Activated naive CD8-positive, alpha-beta T cell treated with anti-CD3 and anti-CD28 coated beads for 36 hours (primary cell): ENCODE measurements around the gene CCBE1. TPM values are rescaled to one million over a fixed set of nuclear protein-coding genes. Genes with fewer than 3 reads are reported as not detected.

ENCODE experiments used
- DNase-seq: peaks from one replicate; pipeline ENCODE4 v3.0.0; 2021
- H3K27ac Mint-ChIP-seq: one replicate; pipeline ENCODE4 v1.8.0; 2022; ENCODE audit warnings: mild to moderate bottlenecking, moderate library complexity, mixed read lengths
- H3K27me3 Mint-ChIP-seq: one replicate; pipeline ENCODE4 v1.8.0; 2022; ENCODE audit warnings: mild to moderate bottlenecking, mixed read lengths
- H3K36me3 Mint-ChIP-seq: one replicate; pipeline ENCODE4 v1.8.0; 2021; ENCODE audit warnings: mild to moderate bottlenecking, mixed read lengths
- H3K4me1 Mint-ChIP-seq: one replicate; pipeline ENCODE4 v1.8.0; 2021; ENCODE audit warnings: mixed read lengths
- H3K4me3 Mint-ChIP-seq: one replicate; pipeline ENCODE4 v1.8.0; 2022; ENCODE audit warnings: mild to moderate bottlenecking, moderate library complexity, mixed read lengths
- H3K9me3 Mint-ChIP-seq: one replicate; pipeline ENCODE4 v1.8.0; 2022; ENCODE audit warnings: mixed read lengths
- total RNA-seq, 2 experiments: library from RNA; stranded (reverse); gene quantifications; one replicate each; pipeline ENCODE4 v1.2.3, GENCODE V29; 2021

CCBE1 gene
- total RNA-seq, 2 experiments from 2014 or later: not detected

- H3K27me3 Mint-ChIP-seq: peaks cover 4% of the 10 kb centered on the region
- H3K27ac Mint-ChIP-seq: no peak overlapping the region
Observed at GRCh38 chr18:59387687-59388565, 309.3 kb downstream of the CCBE1 start.

DNA sequence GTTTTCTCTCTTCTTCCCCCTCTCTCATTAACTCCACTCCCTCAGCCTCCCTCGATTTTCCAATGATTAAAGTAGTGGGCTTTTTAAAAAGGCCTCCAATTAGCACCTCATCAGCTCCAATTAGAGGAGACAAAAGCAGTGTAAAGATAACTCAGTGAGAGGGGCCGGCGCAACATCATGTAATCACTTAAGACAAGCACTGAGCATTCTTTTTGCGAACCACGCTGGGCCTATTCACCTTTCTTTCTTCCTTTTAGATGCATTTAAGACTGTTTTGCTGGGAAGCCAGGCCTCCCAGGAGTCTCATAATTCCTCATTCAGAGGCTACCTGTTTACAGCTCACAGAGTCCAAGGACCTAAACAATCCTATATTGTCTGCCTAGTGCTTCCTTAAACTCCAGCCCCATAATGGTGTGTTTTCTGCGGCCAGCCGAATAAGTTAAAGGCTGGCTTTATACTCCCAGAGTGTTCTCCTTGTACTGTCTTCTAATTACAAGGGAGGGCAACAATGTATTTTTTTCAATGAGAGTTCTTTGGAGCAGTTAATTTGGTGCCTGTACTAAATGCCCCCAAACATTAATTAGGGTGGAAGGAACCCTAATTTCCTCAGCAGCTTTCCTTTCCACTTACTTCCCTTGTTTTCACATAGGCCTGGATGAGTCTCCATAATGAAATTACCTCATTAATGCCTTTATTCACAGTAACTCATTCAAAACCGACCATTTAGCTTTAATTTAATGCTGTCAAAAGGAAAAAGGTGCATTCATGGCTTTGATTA is 310.1 kb downstream of the CCBE1 start:
- no peak overlapping the region for H3K27ac Mint-ChIP-seq
- H3K4me3 Mint-ChIP-seq: no peak overlapping the region
- no peaks in the 10 kb centered on the region for H3K36me3 Mint-ChIP-seq
- no peaks in the 10 kb centered on the region for H3K4me1 Mint-ChIP-seq
- no peaks in the 10 kb centered on the region for H3K9me3 Mint-ChIP-seq
- DNase-seq: no peak
- peaks cover 1% of the 10 kb centered on the region for H3K27me3 Mint-ChIP-seq

More at GRCh38 chr18:59387687-59388565, 309.3 kb downstream of the CCBE1 start:
- Mint-ChIP-seq H3K9me3 (no peaks in the 10 kb centered on the region), H3K4me3 (no peak overlapping the region), H3K36me3 (no peaks in the 10 kb centered on the region), H3K4me1 (no peaks in the 10 kb centered on the region)
- no peak for DNase-seq

DNA sequence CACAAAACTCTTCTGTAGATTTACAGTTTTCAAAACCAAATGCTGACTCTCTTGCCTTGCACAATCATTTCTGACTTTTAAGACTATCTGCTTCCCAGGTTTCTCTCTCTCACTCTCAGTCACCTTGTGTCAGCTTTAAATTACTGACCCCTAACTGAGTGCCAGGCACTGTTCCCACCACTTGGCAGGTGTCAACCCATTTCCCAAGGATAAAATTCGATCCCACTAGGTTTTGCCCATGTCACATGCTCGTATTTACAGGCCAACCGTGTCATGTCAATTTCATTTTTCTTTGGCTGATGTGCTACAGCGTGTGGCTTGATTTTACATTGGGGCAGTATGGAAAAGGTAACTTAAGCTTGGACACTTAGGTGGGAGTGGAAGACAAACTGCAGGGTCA is 312.0 kb downstream of the CCBE1 start:
- no peaks in the 10 kb centered on the region for H3K36me3 Mint-ChIP-seq
- H3K4me3 Mint-ChIP-seq: no peak overlapping the region
- peaks cover 8% of the 10 kb centered on the region for H3K27me3 Mint-ChIP-seq
- H3K27ac Mint-ChIP-seq: no peak overlapping the region
- no peak for DNase-seq
- H3K4me1 Mint-ChIP-seq: no peaks in the 10 kb centered on the region
- no peaks in the 10 kb centered on the region for H3K9me3 Mint-ChIP-seq

DNA sequence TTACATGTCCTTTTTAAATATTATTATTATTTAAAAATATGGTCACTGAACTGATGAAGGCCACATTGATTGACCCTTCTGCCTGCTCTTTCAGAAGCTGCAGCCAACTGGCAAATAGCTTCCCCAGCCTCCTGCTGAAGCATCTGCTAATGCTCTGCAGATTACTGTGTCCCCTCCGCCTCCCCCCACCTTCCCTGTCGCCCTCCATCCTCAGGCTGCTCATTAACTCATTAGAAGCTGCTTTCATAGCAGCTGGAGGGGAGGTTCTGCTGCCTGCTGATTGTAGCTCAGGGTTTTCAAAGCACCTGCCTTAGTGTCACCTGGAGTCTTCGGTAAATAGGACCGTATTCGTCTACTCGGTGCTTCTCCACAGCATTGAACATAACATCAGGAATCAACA is 313.4 kb downstream of the CCBE1 start:
- Mint-ChIP-seq H3K27ac (no peak overlapping the region), H3K4me1 (peaks cover 2% of the 10 kb centered on the region), H3K9me3 (no peaks in the 10 kb centered on the region), H3K36me3 (no peaks in the 10 kb centered on the region), H3K4me3 (no peak overlapping the region), H3K27me3 (peaks cover 19% of the 10 kb centered on the region)
- no peak for DNase-seq

GRCh38 chr18:59382383-59382782 is 314.8 kb downstream of the CCBE1 start:
- no peak overlapping the region for H3K27ac Mint-ChIP-seq
- H3K27me3 Mint-ChIP-seq: peaks cover 21% of the 10 kb centered on the region
- no peaks in the 10 kb centered on the region for H3K9me3 Mint-ChIP-seq
- H3K4me1 Mint-ChIP-seq: peaks cover 17% of the 10 kb centered on the region
- H3K36me3 Mint-ChIP-seq: no peaks in the 10 kb centered on the region
- H3K4me3 Mint-ChIP-seq: no peak overlapping the region
- DNase-seq: no peak

- no peaks in the 10 kb centered on the region for H3K36me3 Mint-ChIP-seq
- peaks cover 17% of the 10 kb centered on the region for H3K4me1 Mint-ChIP-seq
- no peak for DNase-seq
- H3K27me3 Mint-ChIP-seq: peaks cover 21% of the 10 kb centered on the region
- no peak overlapping the region for H3K4me3 Mint-ChIP-seq
- no peaks in the 10 kb centered on the region for H3K9me3 Mint-ChIP-seq
- H3K27ac Mint-ChIP-seq: no peak overlapping the region
Observed at GRCh38 chr18:59381949-59382348, 315.3 kb downstream of the CCBE1 start.

Other genes starting within 250 kb of the CCBE1 start
- gene PMAIP1, start 202.6 kb upstream of the CCBE1 start, total RNA-seq: 10 to 100 TPM; 82.0 to 83.4 TPM